GM10248 (cell line): Measurements from ENCODE around the gene CRTAC1.
A peak's percentile ranks its signal among the peaks of the same experiment; 100 is the strongest.

Source experiments
- CTCF ChIA-PET: fragments of 300-600 bp; sonication (Branson Sonifier 250); formaldehyde crosslinking; extraction: SDS; loops from one replicate; lab custom pipeline; 2021; ENCODE audit warnings: antibody characterized with exemption; lab: Yijun Ruan, JAX
- POLR2A ChIA-PET: fragments of 350-650 bp; sonication (Branson Sonifier 250); formaldehyde crosslinking; extraction: SDS; loops from one replicate; lab custom pipeline; 2020; ENCODE audit warnings: antibody characterized with exemption; lab: Yijun Ruan, JAX
- DNase-seq: peaks from one replicate; pipeline ENCODE4 v3.0.0; 2012; ENCODE audit errors: extremely low spot score
- CTCF ChIP-seq: IDR thresholded peaks from 2 replicates; pipeline ENCODE4 v1.5.1; 2012; ENCODE audit warnings: mild to moderate bottlenecking, low read depth; ENCODE audit errors: extremely low read depth, missing control alignments, control extremely low read depth

The CRTAC1 gene

DNA sequence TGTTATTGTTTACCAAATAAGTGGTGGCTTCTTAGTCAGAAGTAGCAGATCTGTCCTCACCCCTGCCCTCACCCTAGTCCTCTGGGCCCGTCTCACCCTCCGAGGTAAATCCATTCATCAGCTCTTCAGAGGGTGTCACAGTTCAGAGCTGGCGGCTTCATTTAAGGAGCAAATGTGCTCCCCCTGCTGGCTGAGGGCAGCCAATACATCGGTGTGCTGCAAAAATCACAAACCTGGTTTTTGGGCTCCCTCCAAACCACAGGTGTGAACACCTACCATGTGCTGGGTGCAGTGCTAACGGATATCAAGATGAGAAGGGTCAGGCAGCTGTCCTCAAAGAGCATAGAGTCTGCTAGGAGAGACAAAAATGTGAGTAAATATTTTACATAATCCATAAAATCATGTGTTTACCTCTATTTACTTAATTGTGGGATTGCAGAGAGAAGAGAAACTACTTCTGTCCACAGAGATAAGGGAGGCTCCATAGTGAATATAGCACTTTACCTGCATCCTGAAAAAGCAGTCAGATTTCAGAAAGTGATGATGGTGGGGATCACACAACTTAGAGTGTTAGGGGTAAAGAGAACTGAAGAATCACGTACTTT is 15.5 kb upstream of the CRTAC1 start:
- peak; percentile 71 for DNase-seq
- CTCF ChIA-PET: interaction anchor here (0.6 to 8.0 kb wide), 29 partner anchors 9 to 363 kb away, joined by 3 to 193 read pairs (median 4); no protein-coding TSS in a partner anchor
- peak; percentile 91 for TF ChIP-seq CTCF
- POLR2A ChIA-PET: no interaction called here

- ChIA-PET CTCF (interaction anchor here (0.6 to 8.0 kb wide), 54 partner anchors 9 to 340 kb away, joined by 3 to 193 read pairs (median 5); partner anchors contain the start of gene CRTAC1), POLR2A (no interaction called here)
- peak; percentile 57 for DNase-seq
- peak; percentile 76 for TF ChIP-seq CTCF
Measured at GRCh38 chr10:98041352-98042043, 11.1 kb upstream of the CRTAC1 start.

DNA sequence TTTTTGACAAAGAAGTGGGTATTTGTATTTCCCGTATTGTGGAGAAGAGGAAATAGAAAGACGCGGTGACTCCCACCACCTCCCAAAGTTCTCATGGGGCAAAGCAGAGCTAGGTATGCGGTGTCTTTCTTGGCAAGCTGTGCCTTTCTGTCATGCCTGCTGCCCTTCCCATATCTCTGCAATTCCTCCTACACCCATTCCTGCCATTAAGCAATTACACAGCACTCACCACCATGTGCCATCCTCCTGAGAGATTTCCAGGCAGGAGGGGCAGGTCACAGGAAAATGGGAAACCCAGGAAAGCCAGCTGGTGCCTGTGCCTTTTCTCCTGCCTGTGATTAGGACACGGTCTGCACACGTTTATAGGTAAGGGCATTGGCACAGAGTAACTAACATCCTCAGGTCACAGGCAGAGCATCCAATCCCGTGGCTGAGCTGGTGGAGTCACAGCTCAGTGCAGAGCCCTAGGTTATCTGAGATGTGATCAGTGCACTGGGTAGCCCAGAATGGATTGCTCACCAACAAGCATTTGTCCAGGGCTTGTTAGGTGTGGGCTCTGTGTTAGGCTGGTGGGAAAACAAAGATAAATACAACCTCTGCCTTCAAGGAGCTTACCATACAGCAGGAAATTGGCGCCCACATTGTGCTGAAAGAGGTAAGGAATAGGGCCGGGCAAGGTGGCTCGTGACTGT is 9.4 kb upstream of the CRTAC1 start:
- POLR2A ChIA-PET: no interaction called here
- TF ChIP-seq CTCF: no peak
- CTCF ChIA-PET: interaction anchor here (1.6 to 8.0 kb wide), 13 partner anchors 12 to 312 kb away, joined by 3 to 193 read pairs (median 15); no protein-coding TSS in a partner anchor
- no peak for DNase-seq

DNA sequence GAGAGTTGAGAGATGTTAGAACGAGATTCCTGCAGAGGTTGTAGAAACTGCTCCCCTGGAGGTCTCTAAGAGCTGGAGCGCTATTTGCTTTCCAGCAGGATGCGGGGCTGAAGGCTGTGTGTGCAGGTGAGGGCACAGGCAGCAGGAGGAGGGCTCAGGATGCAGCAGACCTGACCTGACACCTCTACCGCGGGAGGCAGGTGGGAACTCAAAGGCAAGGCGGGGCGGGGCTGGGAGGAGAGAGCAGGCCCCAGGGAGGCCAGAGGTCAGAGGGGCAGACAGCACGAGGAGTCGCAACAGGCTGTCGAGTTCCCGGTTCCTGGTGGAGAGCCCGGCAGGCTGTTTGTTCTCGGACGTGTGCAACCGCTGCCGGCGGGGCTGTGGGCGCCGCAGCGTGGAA is 7.9 kb upstream of the CRTAC1 start:
- POLR2A ChIA-PET: no interaction called here
- CTCF ChIA-PET: interaction anchor here (0.6 to 3.5 kb wide), 5 partner anchors 7 to 125 kb away, joined by 3 to 21 read pairs (median 6); no protein-coding TSS in a partner anchor
- no peak for TF ChIP-seq CTCF
- DNase-seq: no peak

DNA sequence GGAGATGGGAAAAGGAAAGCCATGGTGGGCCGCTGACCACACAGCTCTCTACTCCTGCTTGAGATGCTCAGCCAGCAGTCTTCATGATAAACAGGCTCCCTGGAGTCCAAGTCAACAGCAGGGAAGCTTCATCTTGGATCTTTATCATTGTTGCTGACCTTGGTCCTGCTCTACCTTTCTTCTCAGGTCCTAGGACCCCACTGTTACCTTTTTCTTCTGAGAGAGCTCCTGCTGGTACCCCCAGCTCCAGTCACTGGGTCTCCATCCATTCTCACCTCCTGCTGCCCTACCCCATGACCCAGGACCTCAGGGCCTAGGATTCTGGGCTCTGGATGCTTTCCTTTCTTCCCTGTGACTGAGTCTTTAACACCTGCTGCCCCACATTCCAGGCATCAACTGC is 5.2 kb upstream of the CRTAC1 start:
- no peak for TF ChIP-seq CTCF
- POLR2A ChIA-PET: no interaction called here

GRCh38 chr10:98033515-98033914 is 3.1 kb upstream of the CRTAC1 start:
- ChIA-PET CTCF (interaction anchor here (0.8 to 4.0 kb wide), 4 partner anchors 8 to 332 kb away, joined by 3 to 19 read pairs (median 3); no protein-coding TSS in a partner anchor), POLR2A (no interaction called here)
- DNase-seq: no peak
- no peak for TF ChIP-seq CTCF

More for the DNA sequence above, 5.2 kb upstream of the CRTAC1 start:
- no peak for DNase-seq
- CTCF ChIA-PET: interaction anchor here (1.0 to 3.5 kb wide), 6 partner anchors 9 to 1113 kb away, joined by 3 to 21 read pairs (median 4); no protein-coding TSS in a partner anchor
